HepG2 (cell line): ENCODE results near the gene CMTM4.

Source experiments
- BATF2 ChIP-seq: sonication (generic); formaldehyde crosslinking; IDR thresholded peaks from 2 replicates; pipeline ENCODE4 v1.8.0; 2022; ENCODE audit warnings: mild to moderate bottlenecking, missing genetic modification reagents, moderate library complexity
- CHD2 ChIP-seq: IDR thresholded peaks from 2 replicates; pipeline ENCODE4 v1.6.1; 2011; ENCODE audit warnings: low read depth, low read length, improper control_type of control experiment
- CTCF ChIP-seq: sonication (generic); formaldehyde crosslinking; IDR thresholded peaks from 2 replicates; pipeline ENCODE4 v1.5.0; 2020; ENCODE audit warnings: mild to moderate bottlenecking, missing genetic modification reagents, moderate library complexity
- ELF4 ChIP-seq: sonication (generic); formaldehyde crosslinking; IDR thresholded peaks from 2 replicates; pipeline ENCODE4 v1.5.0; 2020; ENCODE audit warnings: missing genetic modification reagents, mild to moderate bottlenecking, moderate library complexity, borderline replicate concordance
- FOXJ3 ChIP-seq: sonication (generic); formaldehyde crosslinking; IDR thresholded peaks from 2 replicates; pipeline ENCODE4 v1.4.0; 2020; ENCODE audit warnings: missing genetic modification reagents, mild to moderate bottlenecking, borderline replicate concordance
- HOMEZ ChIP-seq: IDR thresholded peaks from 2 replicates; pipeline ENCODE4 v1.6.1; 2016; ENCODE audit warnings: low read depth
- NFE2 ChIP-seq: sonication (generic); formaldehyde crosslinking; IDR thresholded peaks from 2 replicates; pipeline ENCODE4 v1.4.0; 2020; ENCODE audit warnings: missing genetic modification reagents
- POLR2AphosphoS5 ChIP-seq: IDR thresholded peaks from 2 replicates; pipeline ENCODE4 v1.6.1; 2012; ENCODE audit warnings: low read depth, low read length
- TEAD3 ChIP-seq: optimal IDR thresholded peaks from 2 replicates; pipeline ENCODE3; 2016; ENCODE audit warnings: borderline replicate concordance
- ZFP1 ChIP-seq: IDR thresholded peaks from 2 replicates; pipeline ENCODE4 v1.6.1; 2016
- ZNF317 ChIP-seq: sonication (generic); formaldehyde crosslinking; IDR thresholded peaks from 2 replicates; pipeline ENCODE4 v1.5.0; 2020; ENCODE audit warnings: mild to moderate bottlenecking, missing genetic modification reagents
- ZZZ3 ChIP-seq: sonication (generic); formaldehyde crosslinking; IDR thresholded peaks from 2 replicates; pipeline ENCODE4 v1.4.0; 2020; ENCODE audit warnings: missing genetic modification reagents, mild to moderate bottlenecking, borderline replicate concordance

GRCh38 chr16:66616169-66616568, 80.4 kb downstream of the CMTM4 start:
- TF ChIP-seq FOXJ3 (no peak), HOMEZ (no peak), TEAD3 (no peak), NFE2 (CRISPR knock-in tag) (no peak), ZZZ3 (CRISPR knock-in tag) (no peak), POLR2AphosphoS5 (no peak), CHD2 (no peak), BATF2 (no peak), CTCF (CRISPR knock-in tag) (no peak), ZNF317 (CRISPR knock-in tag) (no peak), ELF4 (CRISPR knock-in tag) (no peak), ZFP1 (no peak)
